Measurements from ENCODE around the gene CADM1. TPM values are rescaled to one million over a fixed set of nuclear protein-coding genes. Genes with fewer than 3 reads are reported as not detected.

Gene CADM1
- polyA plus RNA-seq, 1 donor (not counting 4 experiments of a cell fraction or from before 2014, with no cell fraction given): 9.5 TPM

DNA sequence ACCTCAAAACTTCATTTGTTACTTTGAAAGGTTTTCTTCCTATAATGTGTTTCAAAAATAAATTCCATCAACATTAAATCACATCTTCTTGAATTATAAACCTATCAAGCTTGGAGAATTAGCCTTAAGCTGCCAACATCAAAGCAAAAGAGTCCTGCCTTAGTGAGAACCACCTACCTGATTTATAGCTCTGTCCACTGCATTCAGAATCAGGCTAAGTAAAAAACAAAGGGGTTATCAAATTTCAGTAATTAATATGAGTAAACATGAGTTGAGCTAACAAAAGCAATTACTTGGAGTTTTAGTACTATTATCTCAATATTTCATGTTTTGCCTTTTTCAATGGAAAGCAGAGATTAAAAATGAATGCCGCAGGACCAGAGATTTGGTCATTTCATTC, 73.9 kb downstream of the CADM1 start:
- no peak for FAIRE-seq

DNA sequence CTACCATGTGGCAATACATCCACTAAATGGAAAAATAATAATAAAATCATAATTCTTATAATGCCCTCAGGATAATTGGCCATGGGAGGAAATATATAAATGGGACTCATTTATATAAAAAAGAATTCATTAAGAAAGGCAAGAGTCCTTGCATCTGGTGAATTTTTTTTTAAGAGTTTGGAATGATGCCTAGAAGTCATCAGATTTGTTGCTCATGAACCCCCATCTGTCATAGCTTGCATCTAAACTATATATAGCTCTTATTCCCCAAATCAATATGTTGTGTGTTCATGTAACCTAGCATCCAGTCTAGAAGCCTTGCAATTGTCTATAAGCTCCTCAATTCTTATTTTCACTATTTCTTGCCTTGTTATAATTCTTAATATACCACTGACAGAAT, 75.9 kb downstream of the CADM1 start:
- no peaks in the 10 kb centered on the region for H3K9me1 ChIP-seq (ENCODE audit: control insufficient read depth, extremely low read depth, insufficient read depth, low read length)

More for the DNA sequence above, 73.9 kb downstream of the CADM1 start:
- no peaks in the 10 kb centered on the region for H3K79me2 ChIP-seq (ENCODE audit: control insufficient read depth, insufficient read depth, low read length)
- H3K4me2 ChIP-seq (ENCODE audit: control insufficient read depth, extremely low read depth, insufficient read depth, low read depth, low read length): no peak overlapping the region
- H3K9ac ChIP-seq (ENCODE audit: control insufficient read depth, extremely low read depth, insufficient read depth, low read length): no peak overlapping the region
- H2AFZ ChIP-seq (ENCODE audit: control insufficient read depth, low read length): no peak overlapping the region
- H3K4me1 ChIP-seq (ENCODE audit: control insufficient read depth, extremely low read depth, insufficient read depth, low read length): no peaks in the 10 kb centered on the region
- H3K27me3 ChIP-seq (ENCODE audit: control insufficient read depth, extremely low read depth, insufficient read depth, low read length): no peaks in the 10 kb centered on the region
- H3K4me3 ChIP-seq (ENCODE audit: control insufficient read depth in 2 of 3, extremely low read depth in 1 of 3, insufficient read depth in 2 of 3, low read depth in 1 of 3, low read length in 3 of 3): no peak overlapping the region
- dilution Hi-C loops (cut with MboI; ENCODE audit: extremely low pct_ligation_motif_present, low sequenced_read_pairs): no loop called here
- no peaks in the 10 kb centered on the region for H4K20me1 ChIP-seq (ENCODE audit: control insufficient read depth, extremely low read depth, insufficient read depth, low read length)
- DNase-seq (ENCODE audit: low read depth, low spot score): no peak
- H3K27ac ChIP-seq (ENCODE audit: control insufficient read depth, insufficient read depth, low read length): no peak overlapping the region
- no peaks in the 10 kb centered on the region for H3K9me3 ChIP-seq (ENCODE audit: control insufficient read depth, low read depth, low read length)
- TF ChIP-seq, protein P1, sequence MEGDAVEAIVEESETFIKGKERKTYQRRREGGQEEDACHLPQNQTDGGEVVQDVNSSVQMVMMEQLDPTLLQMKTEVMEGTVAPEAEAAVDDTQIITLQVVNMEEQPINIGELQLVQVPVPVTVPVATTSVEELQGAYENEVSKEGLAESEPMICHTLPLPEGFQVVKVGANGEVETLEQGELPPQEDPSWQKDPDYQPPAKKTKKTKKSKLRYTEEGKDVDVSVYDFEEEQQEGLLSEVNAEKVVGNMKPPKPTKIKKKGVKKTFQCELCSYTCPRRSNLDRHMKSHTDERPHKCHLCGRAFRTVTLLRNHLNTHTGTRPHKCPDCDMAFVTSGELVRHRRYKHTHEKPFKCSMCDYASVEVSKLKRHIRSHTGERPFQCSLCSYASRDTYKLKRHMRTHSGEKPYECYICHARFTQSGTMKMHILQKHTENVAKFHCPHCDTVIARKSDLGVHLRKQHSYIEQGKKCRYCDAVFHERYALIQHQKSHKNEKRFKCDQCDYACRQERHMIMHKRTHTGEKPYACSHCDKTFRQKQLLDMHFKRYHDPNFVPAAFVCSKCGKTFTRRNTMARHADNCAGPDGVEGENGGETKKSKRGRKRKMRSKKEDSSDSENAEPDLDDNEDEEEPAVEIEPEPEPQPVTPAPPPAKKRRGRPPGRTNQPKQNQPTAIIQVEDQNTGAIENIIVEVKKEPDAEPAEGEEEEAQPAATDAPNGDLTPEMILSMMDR (optimal IDR thresholded peaks at IDR 0.05 in 1 of 3, IDR thresholded peaks at IDR 0.05 in 1 of 3, conservative IDR thresholded peaks at IDR 0.05 in 1 of 3; ENCODE audit: extremely low read depth in 1 of 3, insufficient read depth in 2 of 3, low read length in 3 of 3): no peak
- TF ChIP-seq EZH2 (IDR thresholded peaks at IDR 0.05; ENCODE audit: low read length): no peak
- no peaks in the 10 kb centered on the region for H3K36me3 ChIP-seq (ENCODE audit: control insufficient read depth in 2 of 2, extremely low read depth in 1 of 2, insufficient read depth in 2 of 2, low read length in 2 of 2)
- H3K9me1 ChIP-seq (ENCODE audit: control insufficient read depth, extremely low read depth, insufficient read depth, low read length): no peaks in the 10 kb centered on the region

More for the DNA sequence above, 75.9 kb downstream of the CADM1 start:
- Histone ChIP-seq H3K9me3 (ENCODE audit: control insufficient read depth, low read depth, low read length) (no peaks in the 10 kb centered on the region), H3K79me2 (ENCODE audit: control insufficient read depth, insufficient read depth, low read length) (no peaks in the 10 kb centered on the region), H4K20me1 (ENCODE audit: control insufficient read depth, extremely low read depth, insufficient read depth, low read length) (no peaks in the 10 kb centered on the region), H3K4me3 (ENCODE audit: control insufficient read depth in 2 of 3, extremely low read depth in 1 of 3, insufficient read depth in 2 of 3, low read depth in 1 of 3, low read length in 3 of 3) (no peak overlapping the region), H3K36me3 (ENCODE audit: control insufficient read depth in 2 of 2, extremely low read depth in 1 of 2, insufficient read depth in 2 of 2, low read length in 2 of 2) (no peaks in the 10 kb centered on the region), H3K4me2 (ENCODE audit: control insufficient read depth, extremely low read depth, insufficient read depth, low read depth, low read length) (no peak overlapping the region), H3K27me3 (ENCODE audit: control insufficient read depth, extremely low read depth, insufficient read depth, low read length) (no peaks in the 10 kb centered on the region), H3K4me1 (ENCODE audit: control insufficient read depth, extremely low read depth, insufficient read depth, low read length) (no peaks in the 10 kb centered on the region), H3K9ac (ENCODE audit: control insufficient read depth, extremely low read depth, insufficient read depth, low read length) (no peak overlapping the region), H3K27ac (ENCODE audit: control insufficient read depth, insufficient read depth, low read length) (no peak overlapping the region), H2AFZ (ENCODE audit: control insufficient read depth, low read length) (no peak overlapping the region)
- FAIRE-seq: no peak
- no peak for TF ChIP-seq EZH2 (IDR thresholded peaks at IDR 0.05; ENCODE audit: low read length)
- TF ChIP-seq, protein P1 (optimal IDR thresholded peaks at IDR 0.05 in 1 of 3, IDR thresholded peaks at IDR 0.05 in 1 of 3, conservative IDR thresholded peaks at IDR 0.05 in 1 of 3; ENCODE audit: extremely low read depth in 1 of 3, insufficient read depth in 2 of 3, low read length in 3 of 3): no peak
- DNase-seq (ENCODE audit: low read depth, low spot score): no peak
- dilution Hi-C loops (cut with MboI; ENCODE audit: extremely low pct_ligation_motif_present, low sequenced_read_pairs): no loop called here

Data from keratinocyte (primary cell).